ENCODE results near the gene SYNE1.

The SYNE1 gene

DNA sequence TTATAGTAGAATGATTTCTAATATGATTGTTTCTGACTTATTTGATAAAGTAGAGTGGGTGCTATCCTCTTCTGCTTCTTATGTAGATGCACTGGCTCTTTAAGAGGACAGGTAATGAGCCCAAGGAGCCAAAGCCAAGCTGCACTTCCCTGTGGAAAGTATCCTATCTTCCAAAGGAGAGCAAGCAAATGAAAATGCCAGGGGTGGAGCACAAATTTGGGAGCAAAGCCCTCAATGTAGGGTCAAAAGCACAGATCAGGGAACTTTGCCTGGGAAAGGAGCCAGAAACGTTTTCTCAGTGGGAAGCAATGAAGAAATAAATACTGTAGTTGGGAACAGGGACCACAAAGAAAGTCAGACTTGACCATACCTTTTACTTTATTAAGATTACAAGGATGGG lies 242.9 kb downstream of the SYNE1 start:
- in situ Hi-C loops (cut with HindIII; ENCODE audit: low sequenced_read_pairs): no loop called here
- TF ChIP-seq, protein P1, sequence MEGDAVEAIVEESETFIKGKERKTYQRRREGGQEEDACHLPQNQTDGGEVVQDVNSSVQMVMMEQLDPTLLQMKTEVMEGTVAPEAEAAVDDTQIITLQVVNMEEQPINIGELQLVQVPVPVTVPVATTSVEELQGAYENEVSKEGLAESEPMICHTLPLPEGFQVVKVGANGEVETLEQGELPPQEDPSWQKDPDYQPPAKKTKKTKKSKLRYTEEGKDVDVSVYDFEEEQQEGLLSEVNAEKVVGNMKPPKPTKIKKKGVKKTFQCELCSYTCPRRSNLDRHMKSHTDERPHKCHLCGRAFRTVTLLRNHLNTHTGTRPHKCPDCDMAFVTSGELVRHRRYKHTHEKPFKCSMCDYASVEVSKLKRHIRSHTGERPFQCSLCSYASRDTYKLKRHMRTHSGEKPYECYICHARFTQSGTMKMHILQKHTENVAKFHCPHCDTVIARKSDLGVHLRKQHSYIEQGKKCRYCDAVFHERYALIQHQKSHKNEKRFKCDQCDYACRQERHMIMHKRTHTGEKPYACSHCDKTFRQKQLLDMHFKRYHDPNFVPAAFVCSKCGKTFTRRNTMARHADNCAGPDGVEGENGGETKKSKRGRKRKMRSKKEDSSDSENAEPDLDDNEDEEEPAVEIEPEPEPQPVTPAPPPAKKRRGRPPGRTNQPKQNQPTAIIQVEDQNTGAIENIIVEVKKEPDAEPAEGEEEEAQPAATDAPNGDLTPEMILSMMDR (IDR thresholded peaks at IDR 0.05; ENCODE audit: low read depth, low read length, missing control alignments): no peak
- no peak for DNase-seq (ENCODE audit: low read depth)
- H3K4me3 ChIP-seq (ENCODE audit: low read depth, low read length): no peak overlapping the region

DNA sequence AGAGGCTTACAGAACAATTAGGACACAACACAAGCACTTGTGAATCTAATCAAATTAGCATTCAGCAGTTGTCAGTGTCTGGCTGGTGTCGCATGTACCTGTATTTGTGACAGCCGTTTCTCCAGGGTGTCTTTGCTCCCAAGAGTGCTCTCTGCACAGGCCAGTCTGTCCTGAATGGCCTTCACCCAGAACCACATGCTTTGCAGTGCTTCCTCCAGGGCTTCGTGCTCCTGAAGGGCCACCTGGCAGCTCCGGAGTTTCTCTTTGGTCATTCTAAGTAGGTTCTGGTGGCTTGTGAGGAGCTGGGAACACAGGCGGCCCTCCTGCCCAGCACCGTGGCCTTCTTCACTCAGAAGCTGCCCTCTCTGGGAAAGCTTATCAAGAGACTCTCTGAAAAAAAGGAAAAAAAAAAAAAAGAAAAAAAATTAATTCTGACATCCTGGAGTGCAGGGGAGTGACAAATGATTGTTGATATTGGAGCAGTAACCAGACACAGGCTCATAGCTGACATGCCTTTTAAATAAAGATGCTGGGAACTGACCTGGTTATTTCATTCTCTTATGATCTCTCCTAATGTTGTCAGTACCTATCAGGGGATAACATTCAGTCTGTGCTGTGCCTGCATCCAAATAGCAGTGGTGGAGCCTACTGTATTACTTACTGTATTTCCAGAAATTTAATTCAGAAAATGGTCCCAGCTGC lies 245.8 kb downstream of the SYNE1 start:
- H3K4me3 ChIP-seq (ENCODE audit: low read depth, low read length): no peak overlapping the region
- DNase-seq (ENCODE audit: low read depth): no peak
- TF ChIP-seq, protein P1 (IDR thresholded peaks at IDR 0.05; ENCODE audit: low read depth, low read length, missing control alignments): no peak
- in situ Hi-C loops (cut with HindIII; ENCODE audit: low sequenced_read_pairs): no loop called here

DNA sequence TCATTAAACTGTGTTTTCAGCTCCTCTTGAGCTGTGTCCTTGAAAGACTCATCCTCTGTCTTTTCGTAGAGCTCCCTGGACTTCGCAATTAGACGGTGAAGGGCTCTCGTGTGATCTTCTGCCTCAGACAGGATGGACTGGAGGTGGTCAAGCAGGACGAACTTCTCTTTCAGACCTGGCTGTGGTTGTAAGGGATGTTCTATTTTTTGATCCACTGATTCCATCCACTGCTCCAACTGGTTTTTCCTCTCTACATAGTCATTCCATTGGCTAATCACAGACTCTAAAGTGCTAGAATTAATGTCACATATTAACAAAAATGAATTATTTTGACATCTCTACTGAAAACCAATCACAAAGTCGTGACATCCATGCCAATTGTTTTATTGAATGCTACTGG lies 250.1 kb downstream of the SYNE1 start:
- H3K4me3 ChIP-seq (ENCODE audit: low read depth, low read length): no peak overlapping the region
- TF ChIP-seq, protein P1 (IDR thresholded peaks at IDR 0.05; ENCODE audit: low read depth, low read length, missing control alignments): no peak
- DNase-seq (ENCODE audit: low read depth): no peak
- in situ Hi-C loops (cut with HindIII; ENCODE audit: low sequenced_read_pairs): loop anchor here (5.0 kb wide), 1 partner anchor 70 kb away; no protein-coding TSS in a partner anchor

DNA sequence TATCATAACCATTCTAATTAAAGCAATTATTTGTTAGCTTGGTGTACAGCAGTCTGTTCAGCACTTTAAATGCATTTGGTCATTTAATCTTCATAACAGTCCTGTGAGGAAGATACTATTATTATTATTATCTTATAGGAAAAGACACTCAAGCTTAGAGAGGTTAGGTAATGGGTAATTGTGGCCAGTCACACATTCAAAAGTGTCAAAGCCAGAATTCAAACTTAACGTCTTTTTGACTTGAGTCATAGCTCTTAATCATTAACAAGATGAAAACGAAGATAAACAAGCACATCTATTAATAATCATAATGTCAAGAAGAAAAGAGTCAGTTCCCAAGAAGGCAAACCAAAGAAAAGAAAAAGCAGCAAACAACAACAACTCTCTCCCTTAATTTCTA lies 251.0 kb downstream of the SYNE1 start:
- in situ Hi-C loops (cut with HindIII; ENCODE audit: low sequenced_read_pairs): loop anchor here (5.0 kb wide), 1 partner anchor 71 kb away; no protein-coding TSS in a partner anchor
- TF ChIP-seq, protein P1 (IDR thresholded peaks at IDR 0.05; ENCODE audit: low read depth, low read length, missing control alignments): no peak
- no peak overlapping the region for H3K4me3 ChIP-seq (ENCODE audit: low read depth, low read length)
- no peak for DNase-seq (ENCODE audit: low read depth)

DNA sequence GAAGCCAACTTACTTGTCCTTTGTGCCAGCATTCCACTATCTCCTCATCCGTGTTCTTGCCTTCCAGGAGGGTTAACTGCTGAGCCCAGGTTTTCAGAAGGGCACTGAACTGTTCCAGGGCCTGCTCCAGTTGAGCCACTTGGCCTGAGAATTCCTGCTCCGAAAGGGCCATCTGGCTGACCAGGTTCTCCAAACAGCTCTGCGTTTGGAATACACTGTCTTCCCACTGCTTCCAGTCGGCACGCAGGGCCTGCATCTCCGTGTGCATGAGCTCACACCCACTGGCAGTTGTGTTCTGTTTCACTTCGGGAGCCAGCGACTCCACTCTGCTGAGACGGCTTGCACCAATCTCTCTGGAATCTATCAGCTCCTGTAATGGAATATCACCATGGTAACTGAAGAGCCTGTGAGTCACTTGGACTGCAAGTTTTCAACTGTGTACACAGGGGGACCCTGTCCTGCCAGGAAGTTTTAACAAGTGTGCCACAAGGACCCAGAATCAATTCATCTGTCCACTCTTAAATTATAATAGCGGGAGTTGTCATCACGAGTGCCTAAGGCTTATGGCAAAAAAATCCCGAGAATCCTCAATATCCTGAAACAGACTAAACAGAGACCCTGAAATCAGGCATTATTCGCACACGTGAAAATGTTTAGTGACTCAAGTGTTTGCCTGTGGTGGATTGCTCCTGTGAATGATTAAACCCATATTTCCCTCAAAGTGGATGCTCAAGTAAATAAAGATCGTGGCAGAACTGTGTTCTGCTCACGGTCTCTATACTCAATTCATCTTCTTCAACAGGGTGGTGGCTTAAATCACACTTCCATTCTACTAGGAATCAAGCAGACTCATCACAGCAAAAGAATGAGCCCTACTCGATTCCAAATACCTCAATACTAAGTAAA lies 255.9 kb downstream of the SYNE1 start:
- TF ChIP-seq, protein P1 (IDR thresholded peaks at IDR 0.05; ENCODE audit: low read depth, low read length, missing control alignments): no peak
- in situ Hi-C loops (cut with HindIII; ENCODE audit: low sequenced_read_pairs): no loop called here
- peak overlapping the region; percentile 57 for H3K4me3 ChIP-seq (ENCODE audit: low read depth, low read length)
- peak; percentile 90 for DNase-seq (ENCODE audit: low read depth)

- TF ChIP-seq, protein P1 (IDR thresholded peaks at IDR 0.05; ENCODE audit: low read depth, low read length, missing control alignments): no peak
- in situ Hi-C loops (cut with HindIII; ENCODE audit: low sequenced_read_pairs): no loop called here
- H3K4me3 ChIP-seq (ENCODE audit: low read depth, low read length): peak overlapping the region; percentile 57
- DNase-seq (ENCODE audit: low read depth): peak; percentile 80
These were observed 256.8 kb downstream of the SYNE1 start for GRCh38 chr6:152380351-152380767.
